NCI-H446 treated with DMSO at 0.1 percent for 48 hours (cell line): ENCODE results near the gene KLF16.

Experiments used
- DNase-seq: peaks from one replicate; lab custom pipeline; 2025; lab: John Stamatoyannopoulos, UW

KLF16 gene

DNA sequence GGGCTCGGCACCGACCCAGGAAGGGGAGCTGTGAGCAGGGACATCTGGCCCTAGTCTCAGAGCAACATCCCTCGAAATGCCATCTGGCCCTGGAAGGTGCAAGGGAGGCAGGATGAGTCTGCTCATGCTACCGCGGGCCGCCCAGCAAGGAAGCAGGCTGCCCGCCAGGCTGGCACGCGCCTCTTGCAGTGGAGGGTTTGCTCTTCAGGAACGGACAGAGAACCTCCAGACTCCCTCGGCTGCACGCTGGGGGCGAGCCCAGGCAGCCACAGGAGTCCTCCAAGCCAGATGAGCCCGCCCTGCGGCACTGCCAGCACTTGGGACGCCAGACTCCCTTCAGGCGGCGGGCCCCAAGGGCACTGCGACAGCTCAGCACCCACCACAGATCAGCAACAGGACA, 41.2 kb downstream of the KLF16 start:
- DNase-seq = peak; percentile 80

DNA sequence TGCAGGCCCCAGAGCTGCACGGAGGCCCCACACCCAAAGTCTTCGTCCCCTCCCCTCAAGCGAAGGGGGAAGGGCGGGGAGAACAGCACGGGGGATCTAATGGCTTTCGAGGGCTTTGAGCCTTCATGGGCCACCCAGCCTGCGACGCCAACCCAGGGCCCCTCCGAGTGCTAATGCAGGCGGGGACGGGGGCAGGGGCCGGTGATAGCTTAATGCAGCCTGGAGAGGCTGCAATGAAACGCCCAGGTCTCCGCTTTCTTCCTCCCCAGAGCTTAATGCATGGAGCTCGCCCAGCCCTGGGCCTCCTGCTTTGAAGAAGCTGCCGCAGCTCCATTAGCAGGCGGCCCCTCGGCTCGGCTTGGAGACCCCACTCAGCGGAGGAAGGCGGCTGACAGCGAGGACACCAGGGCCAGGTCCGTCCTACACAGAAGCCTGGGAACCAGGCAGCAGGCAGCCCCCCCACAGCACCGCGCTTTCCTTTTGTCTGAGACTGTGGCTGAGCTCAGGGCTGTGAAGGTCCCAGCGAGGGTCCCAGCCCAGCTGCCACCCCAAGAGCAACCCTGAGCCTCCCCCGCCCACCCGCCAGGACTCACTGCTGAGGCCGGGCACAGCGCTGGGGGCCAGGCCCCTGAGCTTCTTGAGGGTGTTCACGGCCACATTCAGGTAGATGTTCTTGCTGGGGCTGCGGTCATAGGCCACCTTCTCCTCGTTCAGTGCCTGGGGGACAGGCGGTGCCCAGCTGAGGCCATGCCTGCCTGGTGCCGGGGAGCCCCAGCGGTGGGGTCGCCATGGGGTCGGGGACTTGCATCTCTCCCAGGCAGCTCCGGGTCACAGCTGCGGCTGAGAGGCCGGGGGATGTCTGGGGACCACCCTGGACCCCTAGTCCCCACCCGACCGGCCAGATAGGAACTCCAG, 43.8 kb downstream of the KLF16 start:
- DNase-seq = no peak

DNA sequence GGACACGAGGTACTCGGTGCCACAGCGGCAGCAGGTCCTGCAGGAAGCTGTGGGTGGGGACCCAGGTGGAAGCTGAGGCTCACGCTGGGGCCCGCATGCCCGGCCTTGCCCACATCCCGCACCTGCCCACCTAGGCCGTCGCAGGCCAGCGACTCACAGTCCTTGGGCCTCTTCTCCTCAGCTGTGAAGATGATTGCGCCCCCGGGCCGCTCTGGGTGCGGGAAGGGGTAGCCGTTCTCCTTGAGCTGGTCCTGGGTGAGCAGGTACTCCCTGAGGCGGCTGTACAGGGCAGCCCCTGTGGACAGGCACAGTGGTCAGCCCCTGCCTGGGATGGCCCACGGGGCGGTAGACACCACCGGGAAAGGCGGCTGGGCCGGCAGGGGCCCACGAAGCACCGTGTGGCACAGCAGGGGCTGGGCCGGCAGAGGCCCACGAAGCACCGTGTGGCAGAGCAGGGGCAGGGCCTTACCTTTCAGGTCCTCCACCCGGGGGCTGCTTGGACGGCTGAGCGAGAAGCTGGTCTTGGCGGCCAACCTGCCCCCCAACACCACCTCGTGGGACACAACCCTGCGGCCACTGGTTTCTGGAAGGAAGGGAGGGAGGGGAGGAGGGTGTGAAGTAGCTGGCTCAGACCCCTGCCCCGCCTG, 44.7 kb downstream of the KLF16 start:
- DNase-seq = no peak

- DNase-seq = no peak
Measured at GRCh38 chr19:1817553-1818179, 45.7 kb downstream of the KLF16 start.

DNA sequence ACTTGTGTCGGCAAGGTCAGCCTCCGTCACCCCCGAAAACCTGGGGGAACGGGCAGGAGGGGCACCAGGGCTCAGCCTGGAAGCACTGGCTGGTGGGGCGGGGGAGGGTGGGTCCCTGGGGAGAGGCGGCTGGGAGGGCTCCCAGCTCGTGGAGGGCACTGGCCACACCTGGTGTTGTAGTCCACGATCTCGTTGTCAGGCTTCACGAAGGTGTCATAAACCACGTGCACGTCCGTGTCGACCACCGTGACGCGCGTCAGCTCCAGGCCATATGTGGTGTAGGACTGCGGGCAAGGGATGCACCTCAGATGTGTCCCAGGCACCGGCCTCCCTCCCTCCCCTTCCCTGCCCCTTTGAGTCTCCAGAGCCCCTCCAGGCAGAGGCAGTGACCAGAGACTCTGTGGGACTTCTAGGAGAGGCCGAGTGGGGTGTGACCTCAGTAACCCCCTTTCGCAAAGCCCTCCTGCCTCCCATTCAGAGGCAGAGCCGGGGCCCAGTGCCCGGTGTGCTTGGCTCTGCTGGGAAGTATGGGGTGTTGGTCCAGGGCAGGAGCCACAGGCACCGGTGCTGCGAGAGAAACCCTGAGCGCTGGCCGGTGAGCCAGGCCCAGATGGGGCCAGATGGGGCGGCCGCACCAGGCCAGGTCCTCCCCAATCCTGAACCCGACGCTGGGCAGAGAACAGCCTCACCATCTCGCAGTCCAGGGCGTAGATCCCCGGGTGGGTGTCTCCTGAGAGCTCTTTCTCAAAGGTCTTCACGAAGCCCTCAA, 46.7 kb downstream of the KLF16 start:
- no peak for DNase-seq

GRCh38 chr19:1815605-1816529, 47.5 kb downstream of the KLF16 start:
- DNase-seq = no peak

GRCh38 chr19:1814833-1815604, 48.4 kb downstream of the KLF16 start:
- DNase-seq = no peak

GRCh38 chr19:1814391-1814790, 49.0 kb downstream of the KLF16 start:
- DNase-seq = no peak

- DNase-seq = no peak
Measured at GRCh38 chr19:1813192-1814182, 49.9 kb downstream of the KLF16 start.

DNA sequence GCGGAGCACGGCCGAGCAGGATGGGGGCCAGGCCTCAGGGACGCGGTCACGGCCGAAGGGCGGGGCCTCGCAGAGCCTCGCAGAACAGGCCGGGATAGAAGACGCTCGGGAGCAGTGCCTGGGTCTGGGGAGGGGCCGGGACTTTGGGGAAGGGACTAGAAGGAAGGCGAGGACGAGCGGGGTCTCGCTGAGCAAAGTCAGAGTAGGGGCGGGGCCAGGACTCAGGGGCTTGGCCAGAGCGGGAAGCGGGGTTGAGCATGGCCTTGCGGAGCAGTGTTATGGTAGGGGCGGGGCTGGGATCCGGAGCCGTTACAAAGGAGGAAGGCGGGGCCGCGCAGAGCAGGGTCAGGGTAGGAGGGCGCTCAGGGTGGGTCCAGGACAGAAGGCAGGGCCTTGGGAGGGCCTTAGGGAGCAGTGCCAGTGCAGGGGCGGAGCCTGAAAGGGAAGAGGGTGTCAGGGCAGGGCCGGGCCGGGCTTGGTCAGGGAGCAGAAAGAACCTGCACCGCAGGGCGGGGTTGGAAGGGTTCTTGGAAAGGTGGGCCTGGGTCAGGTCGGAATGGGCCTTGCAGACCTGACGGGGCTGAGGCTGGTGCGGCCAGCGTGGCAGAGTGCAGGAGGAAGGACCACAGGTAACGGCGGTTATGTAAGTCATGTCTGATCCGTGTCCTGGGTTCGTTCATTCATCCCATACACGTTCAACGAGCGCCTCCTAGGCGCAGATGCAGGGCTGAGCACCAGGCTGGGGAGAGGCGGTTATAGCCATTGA, 50.8 kb downstream of the KLF16 start:
- peak; percentile 89 for DNase-seq

- no peak for DNase-seq
Measured at GRCh38 chr19:1811942-1812425, 51.4 kb downstream of the KLF16 start, which contains the start of gene ATP8B3. ATP8B3 (minus strand) TSS chr19:1812276; CDS start chr19:1811736, 540 bp downstream.

- no peak for DNase-seq
Measured at GRCh38 chr19:1811472-1811894, 51.9 kb downstream of the KLF16 start.

GRCh38 chr19:1810439-1811160, 52.8 kb downstream of the KLF16 start:
- no peak for DNase-seq

GRCh38 chr19:1809678-1810077, 53.7 kb downstream of the KLF16 start:
- DNase-seq = no peak

DNA sequence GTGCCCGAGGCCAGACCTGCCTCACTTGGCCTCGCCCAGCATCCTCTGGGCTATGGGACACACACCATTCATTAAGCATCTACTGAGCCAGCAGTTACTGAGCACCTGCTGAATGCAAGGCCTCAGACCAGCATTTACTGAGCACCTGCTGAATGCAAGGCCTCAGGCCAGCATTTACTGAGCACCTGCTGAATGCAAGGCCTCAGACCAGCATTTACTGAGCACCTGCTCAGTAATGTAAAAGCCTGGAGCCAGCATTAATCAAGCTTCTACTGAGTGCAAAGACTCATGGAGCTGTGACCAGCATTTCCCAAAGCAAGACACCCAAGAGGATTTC, 55.0 kb downstream of the KLF16 start:
- no peak for DNase-seq

DNA sequence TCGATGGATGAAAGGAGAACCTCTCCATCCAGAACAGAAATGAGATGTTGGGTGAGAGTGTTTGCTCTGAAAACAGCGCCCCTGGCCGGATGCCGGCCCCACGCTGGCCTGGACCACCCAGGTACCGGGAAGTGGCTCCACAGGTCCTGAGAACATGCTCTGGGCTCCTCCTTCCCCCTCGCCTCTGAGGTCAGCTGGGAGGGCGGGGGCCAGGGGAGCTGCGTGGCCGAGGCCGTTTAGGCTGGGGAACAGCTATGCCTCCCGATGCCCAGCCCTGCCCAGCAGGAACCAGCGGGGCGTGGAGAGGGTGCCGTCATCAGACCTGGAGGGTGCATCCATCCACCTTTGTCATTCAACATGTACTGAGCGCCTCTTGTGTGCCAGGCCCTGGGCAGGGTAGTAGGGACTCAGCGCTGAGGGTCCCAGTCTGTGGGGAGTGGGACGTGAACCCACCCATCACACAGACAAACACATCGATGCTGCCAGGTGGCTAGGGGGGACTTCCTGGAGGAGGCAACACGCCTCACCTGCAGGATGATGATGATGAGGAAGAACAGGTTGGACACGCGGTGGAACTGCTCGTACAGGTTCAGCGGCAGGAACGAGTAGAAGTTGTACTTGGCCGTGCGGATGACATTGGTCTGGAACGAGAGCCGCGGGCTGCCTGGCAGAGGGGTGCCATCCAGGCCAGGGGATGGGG, 55.5 kb downstream of the KLF16 start:
- DNase-seq = no peak
